Endodermal cell (in vitro differentiated cells): ENCODE results near the gene JADE2. TPM values are rescaled to one million over a fixed set of nuclear protein-coding genes. Genes with fewer than 3 reads are reported as not detected.

Experiments
- DNase-seq: peaks from one replicate; pipeline ENCODE4 v3.0.0-alpha.2; 2017
- H3K27ac ChIP-seq: 2 replicates; pipeline ENCODE4 v1.5.1; 2013; ENCODE audit warnings: mild to moderate bottlenecking, low read depth, low read length, moderate library complexity
- H3K27me3 ChIP-seq: 2 replicates; pipeline ENCODE4 v1.6.1; 2013; ENCODE audit warnings: mild to moderate bottlenecking, low read length, moderate library complexity; ENCODE audit not compliant: insufficient read depth, control insufficient read depth, poor library complexity, severe bottlenecking
- H3K36me3 ChIP-seq: 2 replicates; pipeline ENCODE4 v1.7.0; 2013; ENCODE audit warnings: mild to moderate bottlenecking, low read length, moderate library complexity; ENCODE audit not compliant: control insufficient read depth, insufficient read depth
- H3K4me1 ChIP-seq: one replicate; pipeline ENCODE4 v1.7.0; 2013; ENCODE audit warnings: low read length; ENCODE audit not compliant: control insufficient read depth, insufficient read depth
- H3K4me3 ChIP-seq: 2 replicates; pipeline ENCODE4 v1.5.1; 2013; ENCODE audit warnings: mild to moderate bottlenecking, low read length, moderate library complexity
- H3K9ac ChIP-seq: 2 replicates; pipeline ENCODE4 v1.6.1; 2013; ENCODE audit warnings: mild to moderate bottlenecking, low read length, moderate library complexity; ENCODE audit not compliant: poor library complexity, severe bottlenecking; ENCODE audit errors: extremely low read depth
- H3K9me3 ChIP-seq: 2 replicates; pipeline ENCODE4 v1.6.1; 2013; ENCODE audit warnings: mild to moderate bottlenecking, low read length, moderate library complexity; ENCODE audit not compliant: control insufficient read depth
- H3K27ac Mint-ChIP-seq: 2 replicates; pipeline ENCODE4 v1.8.0; 2020; ENCODE audit warnings: mixed read lengths
- H3K27me3 Mint-ChIP-seq: 2 replicates; pipeline ENCODE4 v1.8.0; 2021; ENCODE audit warnings: mild to moderate bottlenecking, mixed read lengths; ENCODE audit not compliant: insufficient read depth
- H3K36me3 Mint-ChIP-seq: 2 replicates; pipeline ENCODE4 v1.8.0; 2020; ENCODE audit warnings: low read depth, mixed read lengths
- H3K4me1 Mint-ChIP-seq: 2 replicates; pipeline ENCODE4 v1.8.0; 2020; ENCODE audit warnings: mixed read lengths
- H3K4me3 Mint-ChIP-seq: 2 replicates; pipeline ENCODE4 v1.8.0; 2020; ENCODE audit warnings: mild to moderate bottlenecking, moderate library complexity, mixed read lengths
- H3K9me3 Mint-ChIP-seq: 2 replicates; pipeline ENCODE4 v1.8.0; 2020; ENCODE audit warnings: mild to moderate bottlenecking, mixed read lengths
- WGBS, 2 experiments: methylation state at CpG; one replicate each; pipeline versions ENCODE4 v1.1.5 to v1.1.7; 2013; ENCODE audit warnings: missing lambda C conversion rate in 2 of 2, mixed read lengths in 1 of 2; ENCODE audit not compliant: insufficient coverage in 1 of 2, insufficient read length in 1 of 2; 5-methylcytosine and 5-hydroxymethylcytosine counted together
- total RNA-seq, 2 donors: library from RNA; stranded (reverse); fragmentation: NEBNext Ultra II Directional in 1 of 2; extraction: Animal tissue kit (Norgen Biotek cat#: 25700) in 1 of 2; gene quantifications; 2 replicates in 1 of 2; 3 replicates in 1 of 2; pipeline ENCODE4 v1.2.1, GENCODE V29; 2021
- TF ChIP-seq, protein P1 (sequence below): fragments of 200-600 bp; sonication (generic); conservative IDR thresholded peaks from 2 replicates; pipeline ENCODE4 v1.5.0; 2021; ENCODE audit warnings: antibody characterized with exemption, mild to moderate bottlenecking

JADE2 gene
- total RNA-seq, 2 donors from 2014 or later: 33.9 to 51.9 TPM

DNA sequence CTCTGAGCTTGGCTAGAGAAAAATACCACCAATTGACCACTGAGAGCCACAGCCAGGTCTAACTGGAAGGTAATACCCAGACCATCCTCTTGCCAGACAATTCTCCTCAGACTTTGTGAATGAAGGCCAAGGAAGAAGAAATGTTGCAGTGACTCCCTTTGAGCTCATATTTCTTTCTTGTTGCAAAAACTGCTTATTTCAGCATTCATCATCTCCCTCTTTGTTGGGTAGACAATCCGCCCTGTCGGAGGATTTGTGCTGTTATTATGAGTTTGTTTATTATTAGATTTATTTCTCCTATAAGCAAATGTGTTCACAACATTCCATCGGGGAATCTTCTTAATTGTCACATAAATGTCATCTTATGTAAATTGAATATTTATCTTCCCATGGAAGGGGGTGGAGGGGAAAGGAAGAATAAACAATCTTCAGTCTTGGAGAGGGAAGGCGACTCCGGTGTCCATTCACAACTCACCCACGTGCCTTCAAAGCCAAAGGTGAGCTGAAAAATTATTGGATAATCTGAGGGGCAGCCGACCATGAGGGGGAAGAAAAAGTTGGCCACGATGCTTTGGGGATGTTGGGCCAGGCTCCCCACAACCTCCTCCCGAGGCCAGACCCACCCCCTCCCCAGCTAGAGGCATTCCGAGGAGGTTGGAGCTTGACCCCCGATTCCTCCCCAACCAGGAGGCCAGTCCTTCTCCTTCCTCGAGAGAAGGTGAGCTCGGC lies 1.8 kb upstream of the JADE2 start:
- H3K27me3 Mint-ChIP-seq: no peaks in the 10 kb centered on the region
- no peak for DNase-seq
- peak overlapping the region; percentile 52 for H3K27ac Mint-ChIP-seq
- no peaks in the 10 kb centered on the region for H3K36me3 Mint-ChIP-seq
- H3K4me1 ChIP-seq: peaks cover under 1% of the 10 kb centered on the region
- no peaks in the 10 kb centered on the region for H3K27me3 ChIP-seq
- H3K9me3 ChIP-seq: no peaks in the 10 kb centered on the region
- peak overlapping the region; percentile 89 for H3K4me3 Mint-ChIP-seq
- no peaks in the 10 kb centered on the region for H3K9me3 Mint-ChIP-seq
- H3K27ac ChIP-seq: no peak overlapping the region
- peaks cover 9% of the 10 kb centered on the region for H3K4me1 Mint-ChIP-seq
- H3K4me3 ChIP-seq: peak overlapping the region; percentile 95
- H3K36me3 ChIP-seq: no peaks in the 10 kb centered on the region
- TF ChIP-seq, protein P1, sequence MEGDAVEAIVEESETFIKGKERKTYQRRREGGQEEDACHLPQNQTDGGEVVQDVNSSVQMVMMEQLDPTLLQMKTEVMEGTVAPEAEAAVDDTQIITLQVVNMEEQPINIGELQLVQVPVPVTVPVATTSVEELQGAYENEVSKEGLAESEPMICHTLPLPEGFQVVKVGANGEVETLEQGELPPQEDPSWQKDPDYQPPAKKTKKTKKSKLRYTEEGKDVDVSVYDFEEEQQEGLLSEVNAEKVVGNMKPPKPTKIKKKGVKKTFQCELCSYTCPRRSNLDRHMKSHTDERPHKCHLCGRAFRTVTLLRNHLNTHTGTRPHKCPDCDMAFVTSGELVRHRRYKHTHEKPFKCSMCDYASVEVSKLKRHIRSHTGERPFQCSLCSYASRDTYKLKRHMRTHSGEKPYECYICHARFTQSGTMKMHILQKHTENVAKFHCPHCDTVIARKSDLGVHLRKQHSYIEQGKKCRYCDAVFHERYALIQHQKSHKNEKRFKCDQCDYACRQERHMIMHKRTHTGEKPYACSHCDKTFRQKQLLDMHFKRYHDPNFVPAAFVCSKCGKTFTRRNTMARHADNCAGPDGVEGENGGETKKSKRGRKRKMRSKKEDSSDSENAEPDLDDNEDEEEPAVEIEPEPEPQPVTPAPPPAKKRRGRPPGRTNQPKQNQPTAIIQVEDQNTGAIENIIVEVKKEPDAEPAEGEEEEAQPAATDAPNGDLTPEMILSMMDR: peak; percentile 36
- H3K9ac ChIP-seq: no peak overlapping the region
- WGBS, 2 experiments: 26% methylated on average over 10 of the region's 13 CpGs; no CpG with 5 or more reads in 1 of the 2 experiments

DNA sequence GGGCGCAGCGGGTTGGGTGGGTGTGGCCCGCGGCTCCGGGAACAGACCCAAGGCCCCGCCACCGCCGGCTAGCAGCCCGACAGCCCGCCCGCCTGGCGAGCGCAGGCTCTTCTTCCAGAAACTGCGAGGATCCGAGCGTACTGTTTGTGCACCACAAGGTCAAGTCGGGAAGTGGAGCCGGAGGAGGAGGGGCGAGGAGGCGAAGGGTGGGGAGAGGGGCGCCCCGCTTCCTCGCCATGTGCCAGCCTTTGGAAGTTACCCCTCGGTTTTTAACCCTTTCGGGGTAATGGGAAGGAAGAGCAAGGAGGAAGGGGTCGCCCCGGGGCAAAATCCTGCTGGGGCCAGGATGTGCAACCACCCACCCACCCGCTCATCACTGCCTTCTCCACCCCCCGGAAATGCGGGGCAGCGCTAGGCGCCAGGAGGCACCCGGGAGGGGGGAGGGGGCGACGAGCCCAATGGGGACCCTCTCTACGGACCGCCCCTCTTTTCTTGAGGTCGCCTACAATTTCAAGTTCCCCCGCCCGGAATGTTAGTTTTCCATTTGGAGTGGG lies 1.1 kb upstream of the JADE2 start:
- H3K36me3 Mint-ChIP-seq: no peaks in the 10 kb centered on the region
- peak overlapping the region; percentile 95 for H3K27ac Mint-ChIP-seq
- Histone ChIP-seq H3K36me3 (no peaks in the 10 kb centered on the region), H3K4me3 (peak overlapping the region; percentile 95), H3K27ac (no peak overlapping the region), H3K9me3 (no peaks in the 10 kb centered on the region), H3K9ac (peak overlapping the region; percentile 84), H3K27me3 (no peaks in the 10 kb centered on the region), H3K4me1 (peaks cover 5% of the 10 kb centered on the region)
- no peaks in the 10 kb centered on the region for H3K9me3 Mint-ChIP-seq
- peaks cover 16% of the 10 kb centered on the region for H3K4me1 Mint-ChIP-seq
- H3K4me3 Mint-ChIP-seq: peak overlapping the region; percentile 89
- TF ChIP-seq, protein P1: no peak
- peak; percentile 95 for DNase-seq
- no peaks in the 10 kb centered on the region for H3K27me3 Mint-ChIP-seq
- 0 to 2% methylated on average over 5 to 40 of the region's 40 CpGs for WGBS, 2 experiments

- WGBS, 2 experiments: 0% methylated on average over 22 to 84 of the region's 84 CpGs
Observed at GRCh38 chr5:134525683-134526482, 413 bp downstream of the JADE2 start.

More at GRCh38 chr5:134525683-134526482, 413 bp downstream of the JADE2 start:
- H3K27ac ChIP-seq: no peak overlapping the region
- H3K27me3 Mint-ChIP-seq: no peaks in the 10 kb centered on the region
- H3K27ac Mint-ChIP-seq: peak overlapping the region; percentile 92
- H3K4me3 ChIP-seq: peak overlapping the region; percentile 80
- peaks cover 20% of the 10 kb centered on the region for H3K4me1 ChIP-seq
- no peaks in the 10 kb centered on the region for H3K9me3 Mint-ChIP-seq
- peaks cover 31% of the 10 kb centered on the region for H3K4me1 Mint-ChIP-seq
- peak; percentile 88 for DNase-seq
- TF ChIP-seq, protein P1: no peak
- H3K9ac ChIP-seq: peak overlapping the region; percentile 69
- H3K4me3 Mint-ChIP-seq: peak overlapping the region; percentile 89
- H3K36me3 ChIP-seq: no peaks in the 10 kb centered on the region
- H3K9me3 ChIP-seq: no peaks in the 10 kb centered on the region
- H3K36me3 Mint-ChIP-seq: no peaks in the 10 kb centered on the region
- no peaks in the 10 kb centered on the region for H3K27me3 ChIP-seq
